Raji (cell line): Measurements from ENCODE around the gene NIPBL.

Experiments
- POLR2A ChIP-seq: IDR thresholded peaks from 2 replicates; pipeline ENCODE4 v1.6.1; 2011; ENCODE audit warnings: low read depth, low read length, control low read depth; ENCODE audit not compliant: insufficient read depth

Gene NIPBL

GRCh38 chr5:37071487-37071886 lies 194.9 kb downstream of the NIPBL start:
- TF ChIP-seq POLR2A, result no peak

- no peak for TF ChIP-seq POLR2A
These were observed 195.5 kb downstream of the NIPBL start for GRCh38 chr5:37071901-37072581.

- no peak for TF ChIP-seq POLR2A
These were observed 198.9 kb downstream of the NIPBL start for GRCh38 chr5:37075399-37075950.

- no peak for TF ChIP-seq POLR2A
These were observed 200.6 kb downstream of the NIPBL start for GRCh38 chr5:37077146-37077545.

- no peak for TF ChIP-seq POLR2A
These were observed 204.1 kb downstream of the NIPBL start for GRCh38 chr5:37080697-37081096.

- no peak for TF ChIP-seq POLR2A
These were observed 210.1 kb downstream of the NIPBL start for GRCh38 chr5:37086466-37087173.

- TF ChIP-seq POLR2A, result no peak
These were observed 211.4 kb downstream of the NIPBL start for GRCh38 chr5:37088009-37088408.

- no peak for TF ChIP-seq POLR2A
These were observed 213.7 kb downstream of the NIPBL start for GRCh38 chr5:37090123-37090726.

- TF ChIP-seq POLR2A, result no peak
These were observed 214.2 kb downstream of the NIPBL start for GRCh38 chr5:37090781-37091180.

GRCh38 chr5:37103302-37103701 lies 226.7 kb downstream of the NIPBL start:
- no peak for TF ChIP-seq POLR2A

- TF ChIP-seq POLR2A, result no peak
These were observed 232.8 kb downstream of the NIPBL start for GRCh38 chr5:37109338-37109737.

GRCh38 chr5:37110135-37110534 lies 233.6 kb downstream of the NIPBL start:
- no peak for TF ChIP-seq POLR2A

- no peak for TF ChIP-seq POLR2A
These were observed 235.1 kb downstream of the NIPBL start for GRCh38 chr5:37111426-37112382.

GRCh38 chr5:37112383-37112991 lies 235.9 kb downstream of the NIPBL start:
- no peak for TF ChIP-seq POLR2A
